HFFc6 (cell line): ENCODE data around the gene TTC21B. TPM values are rescaled to one million over a fixed set of nuclear protein-coding genes. Genes with fewer than 3 reads are reported as not detected.
"Not testable (repeated sequence)": the region's sequence is repeated elsewhere in the genome, so short reads cannot be mapped to it uniquely, and the experiment has no call there.

Source experiments
- DNase-seq: peaks from one replicate; pipeline ENCODE4 v3.0.0-alpha.2; 2018
- H3K27ac Mint-ChIP-seq: 2 replicates; pipeline ENCODE4 v1.8.0; 2020; ENCODE audit warnings: mild to moderate bottlenecking, mixed read lengths
- H3K27me3 Mint-ChIP-seq: 2 replicates; pipeline ENCODE4 v1.8.0; 2021; ENCODE audit warnings: mild to moderate bottlenecking, moderate library complexity, mixed read lengths; ENCODE audit not compliant: insufficient read depth
- H3K36me3 Mint-ChIP-seq: 2 replicates; pipeline ENCODE4 v1.8.0; 2021; ENCODE audit warnings: low read depth, mixed read lengths
- H3K4me1 Mint-ChIP-seq: 2 replicates; pipeline ENCODE4 v1.8.0; 2020; ENCODE audit warnings: low read depth, mixed read lengths
- H3K4me3 Mint-ChIP-seq: 2 replicates; pipeline ENCODE4 v1.8.0; 2020; ENCODE audit warnings: mild to moderate bottlenecking, moderate library complexity, mixed read lengths
- H3K9me3 Mint-ChIP-seq: 2 replicates; pipeline ENCODE4 v1.8.0; 2020; ENCODE audit warnings: mild to moderate bottlenecking, mixed read lengths
- CTCF ChIP-seq: fragments of 200-600 bp; sonication (generic); IDR thresholded peaks from 2 replicates; pipeline ENCODE4 v1.5.0; 2021; ENCODE audit warnings: antibody characterized with exemption, mild to moderate bottlenecking
- total RNA-seq, 6 experiments: library from RNA; stranded (reverse); fragmentation: NEBNext Ultra II Directional; extraction: Animal tissue kit (Norgen Biotek cat#: 25700); gene quantifications; 2 replicates in 1 of 6; 3 replicates in 5 of 6; pipeline ENCODE4 v1.2.3, GENCODE V29; 2021

Gene TTC21B
- total RNA-seq, 6 experiments from 2014 or later, result 9.4 to 13.0 (median 10.2) TPM

GRCh38 chr2:165868211-165868610 lies 85.4 kb downstream of the TTC21B start:
- no peak for DNase-seq
- H3K36me3 Mint-ChIP-seq, result peaks cover 6% of the 10 kb centered on the region; the same call in 1 of the 2 replicates
- H3K27ac Mint-ChIP-seq, result no peak overlapping the region
- TF ChIP-seq CTCF, result no peak
- H3K4me3 Mint-ChIP-seq, result no peak overlapping the region
- peaks cover 8% of the 10 kb centered on the region; the same call in 1 of the 2 replicates for H3K4me1 Mint-ChIP-seq
- H3K9me3 Mint-ChIP-seq, result no peaks in the 10 kb centered on the region
- H3K27me3 Mint-ChIP-seq, result peaks cover 2% of the 10 kb centered on the region; the same call in 1 of the 2 replicates

- no peak overlapping the region for H3K4me3 Mint-ChIP-seq
- no peak for TF ChIP-seq CTCF
- H3K4me1 Mint-ChIP-seq, result no peaks in the 10 kb centered on the region
- H3K27ac Mint-ChIP-seq, result no peak overlapping the region
- peaks cover 2% of the 10 kb centered on the region; the same call in 1 of the 2 replicates for H3K27me3 Mint-ChIP-seq
- H3K9me3 Mint-ChIP-seq, result peaks cover 7% of the 10 kb centered on the region; the same call in 1 of the 2 replicates
- no peak for DNase-seq
- H3K36me3 Mint-ChIP-seq, result peaks cover 6% of the 10 kb centered on the region; the same call in 1 of the 2 replicates
These were observed 89.3 kb downstream of the TTC21B start for GRCh38 chr2:165864296-165864695.

- no peak for TF ChIP-seq CTCF
- peaks cover 6% of the 10 kb centered on the region; the same call in 1 of the 2 replicates for H3K36me3 Mint-ChIP-seq
- H3K4me3 Mint-ChIP-seq, result no peak overlapping the region
- H3K4me1 Mint-ChIP-seq, result no peaks in the 10 kb centered on the region
- peaks cover 7% of the 10 kb centered on the region; the same call in 1 of the 2 replicates for H3K9me3 Mint-ChIP-seq
- no peak overlapping the region; the same call in 1 of the 2 replicates for H3K27ac Mint-ChIP-seq
- DNase-seq, result no peak
- peaks cover 2% of the 10 kb centered on the region; the same call in 1 of the 2 replicates for H3K27me3 Mint-ChIP-seq
These were observed 89.7 kb downstream of the TTC21B start for GRCh38 chr2:165863810-165864261.

- H3K36me3 Mint-ChIP-seq, H3K9me3 Mint-ChIP-seq, H3K27me3 Mint-ChIP-seq, DNase-seq, H3K27ac Mint-ChIP-seq, H3K4me1 Mint-ChIP-seq, H3K4me3 Mint-ChIP-seq: not testable (repeated sequence)
These were observed 92.5 kb downstream of the TTC21B start for GRCh38 chr2:165861083-165861482.

GRCh38 chr2:165859723-165860122 lies 93.9 kb downstream of the TTC21B start:
- not testable (repeated sequence) for H3K9me3 Mint-ChIP-seq, H3K4me1 Mint-ChIP-seq, H3K36me3 Mint-ChIP-seq, H3K27ac Mint-ChIP-seq, H3K4me3 Mint-ChIP-seq, H3K27me3 Mint-ChIP-seq, DNase-seq

- TF ChIP-seq CTCF, result no peak
- Mint-ChIP-seq H3K9me3 (peaks cover 23% of the 10 kb centered on the region), H3K27ac (no peak overlapping the region), H3K36me3 (peaks cover 6% of the 10 kb centered on the region; the same call in 1 of the 2 replicates), H3K4me3 (no peak overlapping the region), H3K4me1 (peaks cover 6% of the 10 kb centered on the region), H3K27me3 (no peaks in the 10 kb centered on the region; the same call in 1 of the 2 replicates)
- no peak for DNase-seq
These were observed 95.7 kb downstream of the TTC21B start for GRCh38 chr2:165857876-165858275.
